ENCODE data around the gene CBLB. TPM values are rescaled to one million over a fixed set of nuclear protein-coding genes. Genes with fewer than 3 reads are reported as not detected.

Gene CBLB
- total RNA-seq, 1 donor from 2014 or later = 45.9 TPM

DNA sequence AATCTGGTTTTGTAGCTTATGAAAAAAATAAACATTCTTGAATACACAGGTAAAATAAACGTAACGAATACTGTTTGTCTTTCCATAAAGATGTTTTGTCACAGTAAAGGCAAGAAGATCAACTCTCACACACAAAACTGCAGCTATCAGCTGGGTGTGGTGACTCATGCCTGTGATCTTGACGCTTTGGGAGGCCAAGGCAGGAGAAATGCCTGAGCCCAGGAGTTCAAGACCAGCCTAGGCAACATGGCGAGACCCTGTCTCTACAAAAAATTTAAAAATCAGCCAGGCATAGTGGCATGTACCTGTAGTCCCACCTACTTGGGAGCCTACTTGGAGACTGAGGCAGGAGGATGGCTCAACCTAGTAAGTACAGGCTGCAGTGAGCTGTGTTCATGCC lies 39.6 kb downstream of the CBLB start:
- Histone ChIP-seq H4K20me1 (ENCODE audit: insufficient read depth, low read length) (no peaks in the 10 kb centered on the region), H3K4me3 (ENCODE audit: insufficient read depth, low read depth, low read length) (no peak overlapping the region), H3K4me1 (ENCODE audit: insufficient read depth, low read length) (peaks cover 9% of the 10 kb centered on the region), H3K27me3 (ENCODE audit: insufficient read depth, low read length) (no peaks in the 10 kb centered on the region), H3K4me2 (ENCODE audit: low read length) (no peak overlapping the region), H3K27ac (ENCODE audit: low read depth, low read length) (peak overlapping the region; percentile 2), H2AFZ (ENCODE audit: low read depth, low read length) (no peak overlapping the region), H3K36me3 (ENCODE audit: insufficient read depth, low read length) (peaks cover 2% of the 10 kb centered on the region), H3K9me3 (ENCODE audit: insufficient read depth, low read depth, low read length) (no peaks in the 10 kb centered on the region), H3K9ac (ENCODE audit: low read length) (no peak overlapping the region), H3K79me2 (ENCODE audit: insufficient read depth, low read length) (peaks cover 73% of the 10 kb centered on the region)
- H3K36me3 Mint-ChIP-seq (ENCODE audit: low read depth, unreplicated experiment) = peaks cover 2% of the 10 kb centered on the region
- peaks cover 27% of the 10 kb centered on the region for H3K4me1 Mint-ChIP-seq (ENCODE audit: low read depth, unreplicated experiment)
- no peak overlapping the region for H3K4me3 Mint-ChIP-seq (ENCODE audit: unreplicated experiment)
- no peak for FAIRE-seq
- no peak for TF ChIP-seq EZH2 (IDR thresholded peaks at IDR 0.05; ENCODE audit: insufficient read depth, low read length)
- TF ChIP-seq CTCF (IDR thresholded peaks at IDR 0.05; ENCODE audit: insufficient read depth, low read depth, low read length) = no peak
- H3K27me3 Mint-ChIP-seq (ENCODE audit: low read depth, unreplicated experiment) = no peaks in the 10 kb centered on the region
- no peak for DNase-seq (ENCODE audit: low read depth)
- H3K9me3 Mint-ChIP-seq (ENCODE audit: unreplicated experiment) = peaks cover 2% of the 10 kb centered on the region
- H3K27ac Mint-ChIP-seq (ENCODE audit: unreplicated experiment) = peak overlapping the region; percentile 63

DNA sequence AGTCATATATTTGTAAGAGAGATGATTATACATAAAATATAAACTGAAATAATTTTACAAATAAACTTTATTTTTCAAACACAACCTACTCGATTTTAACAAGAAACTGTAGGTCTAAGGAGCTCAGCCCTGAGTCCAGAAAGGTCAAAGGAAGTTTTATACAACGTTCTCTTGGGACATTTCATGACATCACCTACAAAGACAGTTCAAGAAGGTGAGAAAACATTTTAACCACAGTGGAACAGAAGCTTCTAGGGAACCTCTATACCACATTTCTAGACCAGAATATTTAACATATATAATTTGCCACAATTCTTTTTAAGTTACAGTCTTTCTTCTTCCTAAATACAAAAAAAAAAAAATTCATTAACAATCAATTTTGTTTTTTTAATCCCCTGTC lies 40.1 kb downstream of the CBLB start:
- DNase-seq (ENCODE audit: low read depth) (no peak), FAIRE-seq (no peak)
- Mint-ChIP-seq H3K4me1 (ENCODE audit: low read depth, unreplicated experiment) (peaks cover 31% of the 10 kb centered on the region), H3K9me3 (ENCODE audit: unreplicated experiment) (peaks cover 2% of the 10 kb centered on the region), H3K27ac (ENCODE audit: unreplicated experiment) (peak overlapping the region; percentile 63), H3K27me3 (ENCODE audit: low read depth, unreplicated experiment) (no peaks in the 10 kb centered on the region), H3K4me3 (ENCODE audit: unreplicated experiment) (peak overlapping the region; percentile 15), H3K36me3 (ENCODE audit: low read depth, unreplicated experiment) (peaks cover 2% of the 10 kb centered on the region)
- H2AFZ ChIP-seq (ENCODE audit: low read depth, low read length) = no peak overlapping the region
- H4K20me1 ChIP-seq (ENCODE audit: insufficient read depth, low read length) = no peaks in the 10 kb centered on the region
- H3K36me3 ChIP-seq (ENCODE audit: insufficient read depth, low read length) = peaks cover 2% of the 10 kb centered on the region
- H3K9ac ChIP-seq (ENCODE audit: low read length) = no peak overlapping the region
- H3K9me3 ChIP-seq (ENCODE audit: insufficient read depth, low read depth, low read length) = no peaks in the 10 kb centered on the region
- H3K27ac ChIP-seq (ENCODE audit: low read depth, low read length) = peak overlapping the region; percentile 33
- no peak for TF ChIP-seq CTCF (IDR thresholded peaks at IDR 0.05; ENCODE audit: insufficient read depth, low read depth, low read length)
- H3K79me2 ChIP-seq (ENCODE audit: insufficient read depth, low read length) = peaks cover 73% of the 10 kb centered on the region
- no peak overlapping the region for H3K4me3 ChIP-seq (ENCODE audit: insufficient read depth, low read depth, low read length)
- peaks cover 14% of the 10 kb centered on the region for H3K4me1 ChIP-seq (ENCODE audit: insufficient read depth, low read length)
- no peaks in the 10 kb centered on the region for H3K27me3 ChIP-seq (ENCODE audit: insufficient read depth, low read length)
- no peak overlapping the region for H3K4me2 ChIP-seq (ENCODE audit: low read length)

DNA sequence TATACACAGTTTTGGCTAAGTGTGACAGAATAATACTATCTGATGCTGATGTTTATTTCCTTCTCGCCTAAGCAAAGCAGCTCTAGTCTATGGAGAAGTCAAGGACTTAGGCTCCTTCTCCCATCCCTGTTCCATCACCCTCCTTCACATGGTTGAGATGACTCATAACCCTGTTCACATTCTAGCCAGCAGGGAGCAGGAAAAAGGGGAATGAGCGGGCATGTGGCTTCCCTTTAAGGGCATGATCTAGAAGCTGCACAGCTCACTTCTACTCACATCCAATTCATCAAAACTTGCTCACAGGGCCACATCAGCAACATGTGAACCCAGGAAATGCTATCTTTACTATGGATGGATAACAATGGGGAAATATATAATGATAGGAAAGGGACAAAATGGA lies 40.9 kb downstream of the CBLB start:
- Histone ChIP-seq H3K4me3 (ENCODE audit: insufficient read depth, low read depth, low read length) (no peak overlapping the region), H3K4me1 (ENCODE audit: insufficient read depth, low read length) (peaks cover 20% of the 10 kb centered on the region), H3K27ac (ENCODE audit: low read depth, low read length) (peak overlapping the region; percentile 33), H2AFZ (ENCODE audit: low read depth, low read length) (no peak overlapping the region), H3K4me2 (ENCODE audit: low read length) (peak overlapping the region; percentile 18), H3K9ac (ENCODE audit: low read length) (no peak overlapping the region), H3K79me2 (ENCODE audit: insufficient read depth, low read length) (peaks cover 73% of the 10 kb centered on the region), H3K36me3 (ENCODE audit: insufficient read depth, low read length) (peaks cover 2% of the 10 kb centered on the region), H3K9me3 (ENCODE audit: insufficient read depth, low read depth, low read length) (no peaks in the 10 kb centered on the region), H4K20me1 (ENCODE audit: insufficient read depth, low read length) (no peaks in the 10 kb centered on the region), H3K27me3 (ENCODE audit: insufficient read depth, low read length) (no peaks in the 10 kb centered on the region)
- peaks cover 2% of the 10 kb centered on the region for H3K36me3 Mint-ChIP-seq (ENCODE audit: low read depth, unreplicated experiment)
- no peaks in the 10 kb centered on the region for H3K27me3 Mint-ChIP-seq (ENCODE audit: low read depth, unreplicated experiment)
- H3K27ac Mint-ChIP-seq (ENCODE audit: unreplicated experiment) = peak overlapping the region; percentile 93
- DNase-seq (ENCODE audit: low read depth) = peak; percentile 89
- FAIRE-seq = peak; percentile 92
- H3K4me3 Mint-ChIP-seq (ENCODE audit: unreplicated experiment) = no peak overlapping the region
- peaks cover 39% of the 10 kb centered on the region for H3K4me1 Mint-ChIP-seq (ENCODE audit: low read depth, unreplicated experiment)
- TF ChIP-seq CTCF (IDR thresholded peaks at IDR 0.05; ENCODE audit: insufficient read depth, low read depth, low read length) (peak; percentile 62), EZH2 (IDR thresholded peaks at IDR 0.05; ENCODE audit: insufficient read depth, low read length) (no peak)
- H3K9me3 Mint-ChIP-seq (ENCODE audit: unreplicated experiment) = peaks cover 2% of the 10 kb centered on the region

Data from astrocyte (in vitro differentiated cells and primary cell).